Endometrial microvascular endothelial cells (primary cell): Measurements from ENCODE around the gene PLEKHG7. TPM values are rescaled to one million over a fixed set of nuclear protein-coding genes. Genes with fewer than 3 reads are reported as not detected.
"Not testable (repeated sequence)": the region's sequence is repeated elsewhere in the genome, so short reads cannot be mapped to it uniquely, and the experiment has no call there.

Source experiments
- in situ Hi-C: cut with HindIII; loops from 2 replicates; pipeline ENCODE4 v1.10.0; 2017; ENCODE audit warnings: low sequenced_read_pairs, low pct_unique_long_range_greater_than_20kb; ENCODE audit errors: inconsistent ontology term
- total RNA-seq: library from RNA; depleted of rRNA; stranded (reverse); fragments of >200 nt; gene quantifications from one replicate; pipeline ENCODE4 v1.2.3, GENCODE V29; 2015; ENCODE audit errors: inconsistent ontology term

The PLEKHG7 gene
- total RNA-seq, 1 donor from 2014 or later, result not detected

GRCh38 chr12:92778525-92778924 lies 75.7 kb downstream of the PLEKHG7 start:
- in situ Hi-C loops, result no loop called here

DNA sequence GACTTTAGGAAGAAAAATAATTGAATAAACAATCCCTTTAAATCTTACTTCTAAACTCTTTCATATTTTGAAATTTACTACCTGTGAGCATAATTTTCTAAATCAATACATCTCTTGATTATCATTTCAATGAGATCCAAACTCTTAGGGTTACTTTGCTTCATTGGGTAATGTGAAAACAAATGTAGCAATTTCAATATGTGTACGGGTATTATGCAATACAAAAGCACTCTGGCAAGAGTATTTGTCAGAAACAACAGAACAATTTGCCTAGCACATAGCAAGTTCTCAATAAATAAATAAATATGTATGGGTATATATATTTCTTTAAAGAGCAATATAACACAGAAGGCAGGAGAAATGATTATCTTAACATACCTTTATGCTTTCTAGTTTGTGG lies 77.1 kb downstream of the PLEKHG7 start:
- in situ Hi-C loops, result no loop called here

DNA sequence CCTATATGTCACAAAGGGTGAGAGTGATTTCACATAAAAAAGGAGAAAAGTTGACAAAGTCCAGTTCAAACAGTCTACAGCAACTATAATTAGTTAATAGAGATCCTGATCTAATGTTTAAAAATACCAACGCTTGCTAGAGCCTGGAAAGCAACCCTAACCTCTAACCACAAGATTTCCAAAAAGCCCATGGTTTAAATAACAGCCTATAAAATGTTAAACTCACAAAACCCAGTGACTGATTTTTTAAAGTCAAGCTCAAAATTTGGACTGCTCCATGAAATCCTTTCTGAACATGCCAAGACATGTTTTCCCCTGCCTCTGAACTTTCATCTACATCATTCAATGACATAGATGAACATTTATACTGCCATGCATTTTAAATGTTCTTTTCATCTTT lies 81.6 kb downstream of the PLEKHG7 start:
- in situ Hi-C loops, result no loop called here

DNA sequence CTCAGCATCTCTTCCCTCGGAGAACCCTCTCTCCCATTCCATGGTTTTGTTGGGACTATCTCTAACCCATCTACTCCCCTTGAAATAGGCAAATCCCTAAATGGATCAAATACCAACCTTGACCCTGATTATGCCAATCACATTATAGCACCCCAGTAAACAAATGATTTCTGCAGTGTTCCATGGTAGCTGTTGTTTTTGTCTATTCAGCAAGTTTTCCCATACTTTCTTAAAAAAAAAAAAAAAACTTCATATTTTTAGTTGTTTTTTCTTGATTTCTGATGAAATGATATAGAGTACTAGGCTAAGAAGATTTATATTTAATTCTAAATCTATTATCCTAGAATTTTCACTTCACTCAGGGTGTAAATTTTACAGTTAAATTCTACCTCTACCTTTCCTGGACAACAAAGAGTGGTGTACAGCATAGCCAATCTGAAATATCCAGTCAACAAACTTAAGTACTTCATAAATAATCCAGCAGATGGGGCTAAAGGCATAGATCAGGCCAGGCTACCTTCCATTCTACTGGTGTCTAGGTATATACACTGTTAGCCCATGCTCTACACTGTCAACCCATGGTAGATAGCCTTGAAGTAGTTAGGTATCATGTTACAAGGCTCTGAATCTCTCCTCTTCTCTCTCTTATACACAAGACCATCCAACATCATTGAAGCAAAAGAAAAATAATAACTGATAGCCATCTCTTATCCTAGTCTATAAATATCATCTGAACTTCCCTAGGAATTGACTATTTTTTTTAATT lies 82.2 kb downstream of the PLEKHG7 start:
- in situ Hi-C loops, result no loop called here

GRCh38 chr12:92785563-92785950 lies 82.8 kb downstream of the PLEKHG7 start:
- in situ Hi-C loops, result no loop called here

DNA sequence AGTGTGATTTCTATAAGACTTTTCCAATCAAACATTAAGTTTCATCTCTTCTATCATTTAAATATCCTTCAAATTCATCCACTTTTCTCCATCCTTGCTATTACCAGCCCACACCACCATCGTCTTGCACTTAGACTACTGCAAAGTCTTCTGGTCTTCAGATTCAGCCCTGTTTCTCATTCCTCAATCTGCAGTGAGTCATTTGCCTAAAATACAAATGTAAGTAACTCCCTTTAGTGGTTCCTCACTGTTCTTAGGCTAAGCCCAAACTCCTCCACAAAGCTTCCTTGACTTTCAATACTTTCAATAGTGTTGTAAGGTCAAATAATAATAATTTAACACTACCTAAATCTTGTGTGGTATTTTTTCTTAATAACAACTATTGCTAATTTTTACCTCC lies 83.3 kb downstream of the PLEKHG7 start:
- in situ Hi-C loops, result no loop called here

DNA sequence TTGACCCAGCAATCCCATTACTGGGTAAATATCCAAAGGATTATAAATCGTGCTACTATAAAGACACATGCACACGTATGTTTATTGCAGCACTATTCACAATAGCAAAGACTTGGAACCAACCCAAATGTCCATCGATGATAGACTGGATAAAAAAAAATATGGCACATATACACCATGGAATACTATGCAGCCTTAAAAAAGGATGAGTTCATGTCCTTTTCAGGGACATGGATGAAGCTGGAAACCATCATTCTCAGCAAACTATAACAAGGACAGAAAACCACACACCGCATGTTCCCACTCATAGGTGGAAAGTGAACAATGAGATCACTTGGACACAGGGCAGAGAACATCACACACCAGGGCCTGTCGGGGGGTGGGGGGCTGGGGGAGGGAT lies 91.6 kb downstream of the PLEKHG7 start:
- in situ Hi-C loops, result not testable (repeated sequence)

DNA sequence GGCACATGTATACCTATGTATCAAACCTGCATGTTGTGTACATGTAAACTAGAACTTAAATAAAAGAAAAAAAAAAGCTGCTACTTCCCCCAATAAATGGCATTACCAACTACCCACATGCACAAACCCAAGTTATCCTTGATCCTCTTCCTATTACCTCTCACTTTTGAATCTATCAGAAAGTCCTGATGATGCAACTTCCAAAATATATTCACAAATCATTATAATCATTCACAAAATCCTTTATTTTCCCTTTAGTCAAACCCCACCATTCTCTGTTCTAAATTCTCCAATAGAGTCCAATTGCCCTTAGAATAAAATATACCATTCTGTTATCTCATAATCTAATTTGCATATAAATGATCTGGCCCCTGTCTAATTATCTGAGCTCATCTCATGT lies 92.0 kb downstream of the PLEKHG7 start:
- in situ Hi-C loops, result no loop called here

DNA sequence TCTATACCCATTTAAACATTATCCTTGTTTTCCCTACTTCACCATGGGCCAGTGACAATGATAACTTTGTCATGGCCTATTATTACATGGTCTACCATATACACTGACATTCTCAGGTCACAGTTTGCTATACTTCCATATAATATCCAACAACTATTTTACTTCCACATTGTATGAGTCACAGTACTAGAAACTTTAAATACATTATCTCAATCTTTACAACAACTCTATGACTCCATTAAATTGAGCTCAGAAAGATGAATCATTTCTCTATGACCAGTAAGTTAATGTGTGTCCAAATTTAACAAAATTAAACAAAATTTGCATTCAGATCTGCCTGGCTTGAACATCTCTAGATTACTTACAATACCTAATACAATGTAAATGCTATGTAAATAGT lies 93.9 kb downstream of the PLEKHG7 start:
- in situ Hi-C loops, result no loop called here

DNA sequence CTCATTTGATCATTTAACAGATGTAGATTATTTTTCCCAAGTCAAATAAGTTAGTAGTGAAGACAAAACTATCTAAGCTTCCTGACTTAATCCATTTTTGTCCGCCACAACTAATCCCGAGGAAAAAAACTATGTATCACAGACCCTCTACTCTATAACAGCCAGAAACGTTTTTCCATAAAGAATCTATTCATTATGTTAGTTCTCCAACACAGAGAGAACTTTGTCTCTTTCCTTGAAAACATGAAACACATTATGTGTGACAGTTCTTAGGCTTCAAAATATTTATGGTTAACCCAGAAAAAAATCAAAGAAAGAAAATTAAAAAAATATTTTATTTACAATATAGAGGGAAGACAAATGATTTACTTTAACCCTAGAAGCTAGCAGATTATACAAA lies 100.1 kb downstream of the PLEKHG7 start:
- in situ Hi-C loops, result loop anchor here (25.0 kb wide), 1 partner anchor 609 kb away; no protein-coding TSS in a partner anchor

DNA sequence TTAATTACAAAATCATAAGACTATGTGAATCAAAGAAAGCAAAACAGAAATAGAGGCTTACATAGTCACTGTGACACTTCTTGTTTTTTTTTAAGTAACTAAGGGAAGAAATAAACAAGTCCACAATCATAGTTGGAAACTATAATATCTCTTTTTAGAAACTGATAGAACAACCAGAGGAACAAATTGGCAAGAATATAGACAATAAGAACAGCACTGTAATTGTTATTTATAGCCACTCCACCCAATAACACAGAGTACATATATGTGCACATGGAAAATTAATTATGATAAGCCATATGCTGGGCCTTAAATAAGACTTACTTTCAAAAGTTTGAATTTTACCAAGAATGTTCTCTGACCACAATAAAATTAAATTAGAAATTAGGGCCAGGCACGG lies 101.1 kb downstream of the PLEKHG7 start:
- in situ Hi-C loops, result loop anchor here (25.0 kb wide), 1 partner anchor 608 kb away; no protein-coding TSS in a partner anchor

- in situ Hi-C loops, result loop anchor here (25.0 kb wide), 1 partner anchor 602 kb away; no protein-coding TSS in a partner anchor
These were observed 107.6 kb downstream of the PLEKHG7 start for GRCh38 chr12:92810370-92810769.

- in situ Hi-C loops, result loop anchor here (25.0 kb wide), 1 partner anchor 598 kb away; no protein-coding TSS in a partner anchor
These were observed 111.8 kb downstream of the PLEKHG7 start for GRCh38 chr12:92814584-92814983.

DNA sequence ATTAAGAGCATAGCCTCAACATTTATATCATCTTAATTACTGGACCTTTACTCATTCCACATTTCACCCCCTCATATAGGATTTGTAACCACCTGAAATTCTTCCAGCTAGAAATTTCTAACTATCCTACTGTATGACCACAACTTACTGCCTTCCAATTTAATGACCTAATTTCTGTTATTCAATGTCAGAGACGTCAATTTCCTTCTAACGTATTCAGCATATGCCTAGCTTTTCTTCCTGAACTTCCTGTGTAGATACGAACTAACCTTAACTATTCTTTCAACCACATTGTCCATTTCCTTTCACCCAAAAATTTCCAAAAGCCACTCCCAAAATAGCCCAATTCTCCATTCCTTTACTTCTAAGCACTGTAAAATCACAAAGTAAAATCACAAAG lies 118.4 kb downstream of the PLEKHG7 start:
- in situ Hi-C loops, result loop anchor here (25.0 kb wide), 1 partner anchor 591 kb away; no protein-coding TSS in a partner anchor

Other genes with a start within 250 kb of the PLEKHG7 start
- gene EEA1, start 226.3 kb downstream of the PLEKHG7 start, total RNA-seq, result 14.1 TPM